Globus pallidus (tissue), 1 donor: ENCODE measurements around the gene AMIGO3.

ENCODE experiments used
- DNase-seq: peaks from one replicate; pipeline ENCODE4 v3.0.0-alpha.2; 2015; ENCODE audit warnings: low spot score

The AMIGO3 gene

DNA sequence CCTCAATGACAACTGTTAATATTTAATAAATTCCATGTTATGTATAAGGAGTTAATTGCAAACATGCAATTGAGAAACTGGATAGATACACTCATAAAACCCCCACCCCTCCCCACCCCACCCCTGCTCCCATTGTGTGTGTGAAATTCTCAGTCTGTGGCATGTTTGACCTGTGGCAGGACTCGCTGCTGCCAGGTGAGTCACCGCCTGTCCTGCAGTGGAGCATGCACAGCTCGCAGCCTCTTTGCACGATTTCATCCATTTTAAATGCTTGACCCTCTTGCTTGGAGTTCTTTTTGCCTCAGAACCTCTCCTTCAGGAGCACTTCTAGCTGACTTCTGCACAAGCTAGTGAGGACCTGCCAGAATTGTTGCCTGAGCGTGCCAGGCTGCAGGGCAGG, 50.6 kb downstream of the AMIGO3 start:
- DNase-seq = no peak

DNA sequence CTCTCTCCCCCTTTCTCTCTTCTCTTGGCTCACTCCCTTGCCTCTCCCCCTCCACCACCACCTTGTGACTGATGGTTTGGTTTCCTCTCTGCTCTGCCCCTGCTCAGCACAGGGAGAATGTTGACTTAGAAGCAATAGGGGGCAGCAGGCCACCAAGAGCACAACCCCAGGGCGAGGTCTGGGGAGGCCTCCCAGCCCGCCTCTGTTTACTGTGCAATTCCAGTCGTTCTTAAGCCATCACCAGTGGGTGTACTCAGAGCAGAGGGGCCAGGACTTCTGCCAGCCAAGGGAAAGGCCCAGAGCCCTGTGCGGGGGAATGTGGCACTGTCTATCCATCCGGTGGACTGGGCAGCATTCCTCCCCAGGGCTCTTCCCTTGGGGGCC, 51.1 kb downstream of the AMIGO3 start:
- DNase-seq = no peak

- no peak for DNase-seq
Measured at GRCh38 chr3:49667701-49668413, 51.6 kb downstream of the AMIGO3 start.
